WTC11 (cell line): ENCODE results near the gene TIMMDC1. TPM values are rescaled to one million over a fixed set of nuclear protein-coding genes. Genes with fewer than 3 reads are reported as not detected.

ENCODE experiments used
- ATAC-seq: fragments of 200-7000 bp; cut with Tn5 transposase; 2 replicates; pipeline ENCODE4 v1.10.0; 2021; ENCODE audit warnings: mild to moderate bottlenecking, moderate library complexity
- Bru-seq: library from RNA; stranded (reverse); fragments of 400-500 nt; gene quantifications from one replicate; lab custom pipeline; 2021; lab: Mats Ljungman, UMichigan
- CTCF ChIA-PET: fragments of 300-600 bp; sonication (Branson Sonifier 250); formaldehyde crosslinking; loops from one replicate; lab custom pipeline; 2021; ENCODE audit warnings: antibody characterized with exemption; lab: Charles Lee
- POLR2A ChIA-PET: fragments of 350-600 bp; sonication (Branson Sonifier 250); formaldehyde crosslinking; loops from one replicate; lab custom pipeline; 2021; ENCODE audit warnings: antibody characterized with exemption; lab: Charles Lee
- DNase-seq: peaks from one replicate; pipeline ENCODE4 v3.0.0; 2021; ENCODE audit warnings: low spot score
- H3K27ac Mint-ChIP-seq: 2 replicates; pipeline ENCODE4 v1.8.0; 2021; ENCODE audit warnings: mixed read lengths
- H3K27me3 Mint-ChIP-seq: 2 replicates; pipeline ENCODE4 v1.8.0; 2021; ENCODE audit warnings: low read depth, mild to moderate bottlenecking, moderate library complexity, mixed read lengths
- H3K36me3 Mint-ChIP-seq: 2 replicates; pipeline ENCODE4 v1.8.0; 2021; ENCODE audit warnings: mixed read lengths
- H3K4me1 Mint-ChIP-seq: 2 replicates; pipeline ENCODE4 v1.8.0; 2022; ENCODE audit warnings: mixed read lengths
- H3K4me3 Mint-ChIP-seq: 2 replicates; pipeline ENCODE4 v1.8.0; 2021; ENCODE audit warnings: mild to moderate bottlenecking, moderate library complexity, mixed read lengths
- H3K9me3 Mint-ChIP-seq: 2 replicates; pipeline ENCODE4 v1.8.0; 2021; ENCODE audit warnings: mixed read lengths
- CBFB ChIP-seq: sonication (generic); formaldehyde crosslinking; IDR thresholded peaks from 2 replicates; pipeline ENCODE4 v1.8.1; 2022; ENCODE audit warnings: mild to moderate bottlenecking, low read depth, missing genetic modification reagents
- CREB1 ChIP-seq: sonication (generic); formaldehyde crosslinking; IDR thresholded peaks from 2 replicates; pipeline ENCODE4 v1.8.0; 2023; ENCODE audit warnings: mild to moderate bottlenecking, missing genetic modification reagents
- CREM ChIP-seq: sonication (generic); formaldehyde crosslinking; IDR thresholded peaks from 2 replicates; pipeline ENCODE4 v1.8.1; 2022; ENCODE audit warnings: mild to moderate bottlenecking, missing genetic modification reagents, moderate library complexity
- ETV6 ChIP-seq: sonication (generic); formaldehyde crosslinking; IDR thresholded peaks from 2 replicates; pipeline ENCODE4 v1.8.1; 2022; ENCODE audit warnings: mild to moderate bottlenecking, missing genetic modification reagents
- FOXK1 ChIP-seq: sonication (generic); formaldehyde crosslinking; IDR thresholded peaks from 2 replicates; pipeline ENCODE4 v1.8.0; 2022; ENCODE audit warnings: mild to moderate bottlenecking, moderate library complexity, missing genetic modification reagents
- FOXP4 ChIP-seq: sonication (generic); formaldehyde crosslinking; IDR thresholded peaks from 2 replicates; pipeline ENCODE4 v1.8.0; 2022; ENCODE audit warnings: mild to moderate bottlenecking, missing genetic modification reagents
- GABPB1 ChIP-seq: sonication (generic); formaldehyde crosslinking; IDR thresholded peaks from 2 replicates; pipeline ENCODE4 v1.8.1; 2023; ENCODE audit warnings: mild to moderate bottlenecking, missing genetic modification reagents
- GTF2I ChIP-seq: fragments of 250-450 bp; sonication (Bioruptor Pico); conservative IDR thresholded peaks from 2 replicates; pipeline ENCODE4 v1.4.0; 2021; ENCODE audit warnings: mild to moderate bottlenecking
- KAT7 ChIP-seq: sonication (generic); formaldehyde crosslinking; IDR thresholded peaks from 2 replicates; pipeline ENCODE4 v1.8.1; 2023; ENCODE audit warnings: missing genetic modification reagents, mild to moderate bottlenecking, borderline replicate concordance
- MYBL2 ChIP-seq: sonication (generic); formaldehyde crosslinking; IDR thresholded peaks from 2 replicates; pipeline ENCODE4 v1.8.1; 2023; ENCODE audit warnings: mild to moderate bottlenecking, moderate library complexity, missing genetic modification reagents
- NR2C2 ChIP-seq: sonication (generic); formaldehyde crosslinking; IDR thresholded peaks from 2 replicates; pipeline ENCODE4 v1.8.0; 2022; ENCODE audit warnings: mild to moderate bottlenecking, missing genetic modification reagents
- SMAD3 ChIP-seq: sonication (generic); formaldehyde crosslinking; IDR thresholded peaks from 2 replicates; pipeline ENCODE4 v1.8.0; 2022; ENCODE audit warnings: missing genetic modification reagents, mild to moderate bottlenecking, borderline replicate concordance
- SMAD4 ChIP-seq: sonication (generic); formaldehyde crosslinking; IDR thresholded peaks from 2 replicates; pipeline ENCODE4 v1.8.0; 2022; ENCODE audit warnings: mild to moderate bottlenecking, missing genetic modification reagents
- SP1 ChIP-seq: sonication (generic); formaldehyde crosslinking; conservative IDR thresholded peaks from 2 replicates; pipeline ENCODE4 v1.8.1; 2022; ENCODE audit warnings: missing genetic modification reagents
- TEAD1 ChIP-seq: sonication (generic); formaldehyde crosslinking; IDR thresholded peaks from 2 replicates; pipeline ENCODE4 v1.8.0; 2022; ENCODE audit warnings: mild to moderate bottlenecking, missing genetic modification reagents
- USF1 ChIP-seq: sonication (generic); formaldehyde crosslinking; IDR thresholded peaks from 2 replicates; pipeline ENCODE4 v1.8.0; 2022; ENCODE audit warnings: mild to moderate bottlenecking, missing genetic modification reagents
- ZNF232 ChIP-seq: sonication (generic); formaldehyde crosslinking; IDR thresholded peaks from 2 replicates; pipeline ENCODE4 v1.8.0; 2022; ENCODE audit warnings: mild to moderate bottlenecking, missing genetic modification reagents
- ZNF263 ChIP-seq: sonication (generic); formaldehyde crosslinking; IDR thresholded peaks from 2 replicates; pipeline ENCODE4 v1.8.1; 2022; ENCODE audit warnings: low read depth, mild to moderate bottlenecking, moderate library complexity, missing genetic modification reagents
- ZNF671 ChIP-seq: fragments of 250-450 bp; sonication (Bioruptor Pico); IDR thresholded peaks from 2 replicates; pipeline ENCODE4 v1.8.0; 2021; ENCODE audit warnings: mild to moderate bottlenecking
- ZSCAN18 ChIP-seq: fragments of 250-450 bp; sonication (Bioruptor Pico); IDR thresholded peaks from 2 replicates; pipeline ENCODE4 v2.1.2; 2022; ENCODE audit warnings: mild to moderate bottlenecking, moderate library complexity
- long read RNA-seq, 3 experiments: library from RNA in 1 of 3; library from capped mRNA in 1 of 3; library from polyadenylated mRNA in 1 of 3; unstranded in 2 of 3; stranded (forward) in 1 of 3; transcript quantifications; one replicate each; pipeline ENCODE4 v2.0.0, GENCODE V29; 2021
- total RNA-seq: library from RNA; stranded (reverse); gene quantifications from 3 replicates; pipeline ENCODE4 v1.2.3, GENCODE V29; 2021
- TF ChIP-seq, protein P1 (sequence below): sonication (generic); formaldehyde crosslinking; IDR thresholded peaks from 2 replicates; pipeline ENCODE4 v1.8.0; 2023; ENCODE audit warnings: missing genetic modification reagents
- TF ChIP-seq, protein P2 (sequence below): sonication (generic); formaldehyde crosslinking; IDR thresholded peaks from 2 replicates; pipeline ENCODE4 v1.8.0; 2022; ENCODE audit warnings: mild to moderate bottlenecking, missing genetic modification reagents
- TF ChIP-seq, protein P3 (sequence below): sonication (generic); formaldehyde crosslinking; IDR thresholded peaks from 2 replicates; pipeline ENCODE4 v1.8.1; 2023; ENCODE audit warnings: mild to moderate bottlenecking, missing genetic modification reagents, moderate library complexity

Gene TIMMDC1, protein sequence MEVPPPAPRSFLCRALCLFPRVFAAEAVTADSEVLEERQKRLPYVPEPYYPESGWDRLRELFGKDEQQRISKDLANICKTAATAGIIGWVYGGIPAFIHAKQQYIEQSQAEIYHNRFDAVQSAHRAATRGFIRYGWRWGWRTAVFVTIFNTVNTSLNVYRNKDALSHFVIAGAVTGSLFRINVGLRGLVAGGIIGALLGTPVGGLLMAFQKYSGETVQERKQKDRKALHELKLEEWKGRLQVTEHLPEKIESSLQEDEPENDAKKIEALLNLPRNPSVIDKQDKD
- total RNA-seq (114 to 121 TPM (median 116 TPM) in 3 replicates), Bru-seq, nascent RNA (percentile 94 among the genes with signal in this experiment)
- long read RNA-seq, experiment 1, transcript TIMMDC1-208 (7 exons, 2,394 nt) = major isoform, 110 of 148 reads
- long read RNA-seq, experiment 1, partial matches to known transcripts = 12 of 148 reads
- long read RNA-seq, experiment 1, other reads (novel, unspliced or antisense) = 25 of 148 reads
- long read RNA-seq, experiment 2, transcript TIMMDC1-208 (7 exons, 2,394 nt) = major isoform, 76 of 122 reads
- long read RNA-seq, experiment 2, partial matches to known transcripts = 12 of 122 reads
- long read RNA-seq, experiment 2, other reads (novel, unspliced or antisense) = 32 of 122 reads
- long read RNA-seq, experiment 3, transcript TIMMDC1-208 (7 exons, 2,394 nt) = major isoform, 71 of 87 reads
- long read RNA-seq, experiment 3, partial matches to known transcripts = 3 of 87 reads
- long read RNA-seq, experiment 3, other reads (novel, unspliced or antisense) = 10 of 87 reads

DNA sequence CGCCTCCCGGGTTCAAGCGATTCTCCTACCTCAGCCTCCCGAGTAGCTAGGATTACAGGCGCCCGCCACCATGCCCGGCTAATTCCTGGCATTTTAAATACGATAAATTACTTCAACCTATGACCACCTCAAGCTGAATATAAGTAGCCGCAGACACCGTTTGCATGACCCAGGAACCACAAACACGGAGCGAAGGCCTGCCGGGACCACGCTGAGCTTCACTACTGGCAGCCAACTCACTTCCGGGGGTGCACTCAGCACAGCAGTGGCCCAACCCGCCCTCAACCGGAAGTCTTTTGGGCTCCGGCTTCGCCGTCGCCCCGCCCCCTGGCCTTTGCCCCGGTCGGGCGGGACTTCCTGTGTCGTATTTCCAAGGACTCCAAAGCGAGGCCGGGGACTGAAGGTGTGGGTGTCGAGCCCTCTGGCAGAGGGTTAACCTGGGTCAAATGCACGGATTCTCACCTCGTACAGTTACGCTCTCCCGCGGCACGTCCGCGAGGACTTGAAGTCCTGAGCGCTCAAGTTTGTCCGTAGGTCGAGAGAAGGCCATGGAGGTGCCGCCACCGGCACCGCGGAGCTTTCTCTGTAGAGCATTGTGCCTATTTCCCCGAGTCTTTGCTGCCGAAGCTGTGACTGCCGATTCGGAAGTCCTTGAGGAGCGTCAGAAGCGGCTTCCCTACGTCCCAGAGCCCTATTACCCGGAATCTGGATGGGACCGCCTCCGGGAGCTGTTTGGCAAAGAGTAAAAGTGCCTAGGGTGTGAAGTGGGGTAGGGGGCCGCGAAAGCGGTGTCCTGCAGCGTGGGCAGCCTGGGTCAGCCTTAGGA, at the start of gene TIMMDC1:
Gene TIMMDC1 (plus strand): TSS at position 362 of the 826 bp plus-strand sequence. CDS start 187 bp downstream, at position 549.
- peak within 1 kb of the TSS; percentile 99 for H3K27ac Mint-ChIP-seq
- CTCF ChIA-PET = interaction anchor here (0.7 to 2.0 kb wide), 6 partner anchors 29 to 614 kb away, joined by 3 to 5 read pairs (median 4); partner anchors contain the start of genes POGLUT1 and TMEM39A
- H3K9me3 Mint-ChIP-seq = no peaks in the 10 kb centered on the region
- ATAC-seq = peak; percentile 94
- peak within 1 kb of the TSS; percentile 99 for H3K4me3 Mint-ChIP-seq
- H3K27me3 Mint-ChIP-seq = no peaks in the 10 kb centered on the region
- POLR2A ChIA-PET = interaction anchor here (0.5 to 2.8 kb wide), 10 partner anchors 29 to 597 kb away, joined by 3 to 17 read pairs (median 3); partner anchors contain the start of genes POGLUT1 and TMEM39A
- DNase-seq = peak; percentile 97
- peaks cover 11% of the 10 kb centered on the region for H3K4me1 Mint-ChIP-seq
- peaks cover 5% of the 10 kb centered on the region for H3K36me3 Mint-ChIP-seq
- TF ChIP-seq SP1 = peak; percentile 95
- peak; percentile 93 for TF ChIP-seq NR2C2
- 0 out of 2 replicates have a peak, but pooled peaks have one; percentile 61 for TF ChIP-seq FOXP4 (CRISPR knock-in tag)
- peak; percentile 44 for TF ChIP-seq USF1
- TF ChIP-seq ZNF671 (CRISPR knock-in tag) = peak; percentile 28; the same call in 1 of the 2 replicates
- TF ChIP-seq, protein P1, sequence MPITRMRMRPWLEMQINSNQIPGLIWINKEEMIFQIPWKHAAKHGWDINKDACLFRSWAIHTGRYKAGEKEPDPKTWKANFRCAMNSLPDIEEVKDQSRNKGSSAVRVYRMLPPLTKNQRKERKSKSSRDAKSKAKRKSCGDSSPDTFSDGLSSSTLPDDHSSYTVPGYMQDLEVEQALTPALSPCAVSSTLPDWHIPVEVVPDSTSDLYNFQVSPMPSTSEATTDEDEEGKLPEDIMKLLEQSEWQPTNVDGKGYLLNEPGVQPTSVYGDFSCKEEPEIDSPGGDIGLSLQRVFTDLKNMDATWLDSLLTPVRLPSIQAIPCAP (CRISPR knock-in tag) = peak; percentile 65
- TF ChIP-seq KAT7 (CRISPR knock-in tag) = 0 out of 2 replicates have a peak, but pooled peaks have one; percentile 13
- no peak for TF ChIP-seq ZNF263 (CRISPR knock-in tag)
- TF ChIP-seq MYBL2 (CRISPR knock-in tag) = peak; percentile 37; the same call in 1 of the 2 replicates
- TF ChIP-seq ZSCAN18 (CRISPR knock-in tag) = no peak
- 0 out of 2 replicates have a peak, but pooled peaks have one; percentile 24 for TF ChIP-seq GTF2I
- TF ChIP-seq FOXK1 = peak; percentile 69
- no peak; the same call in 1 of the 2 replicates for TF ChIP-seq SMAD3 (CRISPR knock-in tag)
- TF ChIP-seq ETV6 (CRISPR knock-in tag) = peak; percentile 90; the same call in 1 of the 2 replicates
- TF ChIP-seq, protein P2, sequence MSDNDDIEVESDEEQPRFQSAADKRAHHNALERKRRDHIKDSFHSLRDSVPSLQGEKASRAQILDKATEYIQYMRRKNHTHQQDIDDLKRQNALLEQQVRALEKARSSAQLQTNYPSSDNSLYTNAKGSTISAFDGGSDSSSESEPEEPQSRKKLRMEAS (CRISPR knock-in tag) = peak; percentile 59; the same call in 1 of the 2 replicates
- TF ChIP-seq, protein P3, sequence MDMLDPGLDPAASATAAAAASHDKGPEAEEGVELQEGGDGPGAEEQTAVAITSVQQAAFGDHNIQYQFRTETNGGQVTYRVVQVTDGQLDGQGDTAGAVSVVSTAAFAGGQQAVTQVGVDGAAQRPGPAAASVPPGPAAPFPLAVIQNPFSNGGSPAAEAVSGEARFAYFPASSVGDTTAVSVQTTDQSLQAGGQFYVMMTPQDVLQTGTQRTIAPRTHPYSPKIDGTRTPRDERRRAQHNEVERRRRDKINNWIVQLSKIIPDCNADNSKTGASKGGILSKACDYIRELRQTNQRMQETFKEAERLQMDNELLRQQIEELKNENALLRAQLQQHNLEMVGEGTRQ (CRISPR knock-in tag) = no peak
- no peak for TF ChIP-seq ZNF232 (CRISPR knock-in tag)
- 0 out of 2 replicates have a peak, but pooled peaks have one; percentile 45 for TF ChIP-seq TEAD1 (CRISPR knock-in tag)
- peak; percentile 81 for TF ChIP-seq GABPB1 (CRISPR knock-in tag)
- TF ChIP-seq CREB1 (CRISPR knock-in tag) = 0 out of 2 replicates have a peak, but pooled peaks have one; percentile 18
- TF ChIP-seq SMAD4 (CRISPR knock-in tag) = no peak
- 0 out of 2 replicates have a peak, but pooled peaks have one; percentile 82 for TF ChIP-seq CBFB (CRISPR knock-in tag)
- peak; percentile 82 for TF ChIP-seq CREM (CRISPR knock-in tag)
